Muscle layer of duodenum (tissue), 2 donors: ENCODE measurements around the gene EGLN3.
"Not testable (repeated sequence)": the region's sequence is repeated elsewhere in the genome, so short reads cannot be mapped to it uniquely, and the experiment has no call there.

ENCODE experiments used
- H3K27ac ChIP-seq: one replicate; pipeline ENCODE4 v1.7.0; 2013; ENCODE audit warnings: mild to moderate bottlenecking, low read length
- H3K27me3 ChIP-seq: one replicate; pipeline ENCODE4 v1.7.0; 2013; ENCODE audit warnings: low read depth, mild to moderate bottlenecking, control low read depth, low read length
- H3K36me3 ChIP-seq, 2 donors: one replicate each; pipeline ENCODE4 v1.7.0; 2013; ENCODE audit warnings: low read length in 2 of 2, control low read depth in 1 of 2, mild to moderate bottlenecking in 1 of 2; ENCODE audit not compliant: insufficient read depth in 2 of 2, control insufficient read depth in 1 of 2
- H3K4me1 ChIP-seq, 2 donors: one replicate each; pipeline ENCODE4 v1.7.0; 2013; ENCODE audit warnings: low read length in 2 of 2, mild to moderate bottlenecking in 2 of 2, control low read depth in 1 of 2, moderate library complexity in 1 of 2; ENCODE audit not compliant: insufficient read depth in 2 of 2, control insufficient read depth in 1 of 2
- H3K4me3 ChIP-seq, 2 donors: one replicate each; pipeline ENCODE4 v1.7.0; 2013; ENCODE audit warnings: low read length in 2 of 2, low read depth in 1 of 2, mild to moderate bottlenecking in 1 of 2
- H3K9me3 ChIP-seq, 2 donors: one replicate each; pipeline ENCODE4 v1.7.0; 2013; ENCODE audit warnings: low read length in 2 of 2, control low read depth in 1 of 2, mild to moderate bottlenecking in 1 of 2; ENCODE audit not compliant: control insufficient read depth in 1 of 2
- donor health status: healthy.

EGLN3 gene

GRCh38 chr14:33933386-33933933, 17.4 kb downstream of the EGLN3 start:
- Histone ChIP-seq H3K36me3 (no peaks in the 10 kb centered on the region), H3K4me1 (peaks cover 10 to 37% of the 10 kb centered on the region in 2 donors), H3K27me3 (no peaks in the 10 kb centered on the region), H3K4me3 (no peak overlapping the region), H3K9me3 (no peaks in the 10 kb centered on the region), H3K27ac (no peak overlapping the region)

DNA sequence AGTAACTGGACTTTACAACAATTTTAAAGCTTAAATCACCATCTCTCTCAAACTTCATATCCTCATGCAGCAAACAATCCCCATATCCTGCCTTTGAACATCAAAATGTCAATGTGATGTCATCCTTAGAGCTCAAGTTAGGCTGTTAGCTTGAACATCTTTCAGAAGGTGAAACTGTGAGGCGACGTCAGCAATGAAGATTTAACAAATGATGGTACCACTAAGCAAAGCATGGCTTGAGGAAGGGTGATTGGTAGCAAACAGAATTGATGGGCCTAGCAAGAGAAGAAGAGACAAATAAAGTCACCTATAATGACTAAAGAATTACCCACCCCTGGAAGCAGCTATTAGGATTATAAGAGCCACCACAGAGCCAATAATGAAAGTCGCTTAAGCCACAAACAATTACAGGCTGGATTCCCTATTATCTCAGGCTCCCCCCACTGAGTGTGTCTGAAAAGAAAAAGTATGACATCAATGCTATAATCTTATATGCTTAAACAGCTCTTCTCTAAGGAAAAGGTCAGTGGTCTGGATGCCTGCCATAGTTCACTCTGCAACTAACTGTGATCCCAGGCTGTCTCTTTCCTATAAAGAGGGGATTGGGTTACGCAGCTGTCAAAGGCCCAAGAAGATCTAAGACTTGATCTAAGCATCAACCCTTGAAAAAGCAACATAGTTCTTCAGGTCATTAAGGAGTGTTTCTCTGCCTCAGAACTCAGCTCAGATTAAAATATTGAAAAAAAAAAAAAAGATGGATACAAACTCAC, 18.1 kb downstream of the EGLN3 start:
- H3K9me3 ChIP-seq: no peaks in the 10 kb centered on the region
- H3K4me3 ChIP-seq: no peak overlapping the region
- H3K27ac ChIP-seq: peak overlapping the region; percentile 2
- no peaks in the 10 kb centered on the region for H3K27me3 ChIP-seq
- H3K36me3 ChIP-seq: no peaks in the 10 kb centered on the region
- peaks cover 5 to 31% of the 10 kb centered on the region in 2 donors for H3K4me1 ChIP-seq

DNA sequence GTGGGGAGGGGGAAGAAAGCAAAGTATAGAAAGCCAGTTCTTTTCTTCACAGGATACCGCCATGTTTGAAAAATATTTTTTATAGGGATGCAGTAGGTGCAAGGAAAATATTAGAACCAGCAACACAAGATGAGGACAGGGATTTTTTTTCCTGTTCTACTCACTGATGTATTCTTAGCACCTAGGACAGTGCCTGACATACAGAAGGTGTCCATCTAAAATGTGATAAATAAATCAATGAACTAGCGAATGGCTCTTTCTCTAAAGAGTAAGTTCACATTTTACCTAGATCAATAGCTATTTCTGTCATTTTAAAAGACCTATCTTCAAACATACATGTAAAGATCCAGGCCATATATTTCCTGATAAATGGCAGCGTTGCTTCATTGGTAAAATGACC, 18.8 kb downstream of the EGLN3 start:
- Histone ChIP-seq H3K4me3 (no peak overlapping the region), H3K36me3 (peaks cover 0 to 3% of the 10 kb centered on the region in 2 donors), H3K9me3 (no peaks in the 10 kb centered on the region), H3K4me1 (peaks cover 5 to 25% of the 10 kb centered on the region in 2 donors), H3K27me3 (no peaks in the 10 kb centered on the region), H3K27ac (no peak overlapping the region)

DNA sequence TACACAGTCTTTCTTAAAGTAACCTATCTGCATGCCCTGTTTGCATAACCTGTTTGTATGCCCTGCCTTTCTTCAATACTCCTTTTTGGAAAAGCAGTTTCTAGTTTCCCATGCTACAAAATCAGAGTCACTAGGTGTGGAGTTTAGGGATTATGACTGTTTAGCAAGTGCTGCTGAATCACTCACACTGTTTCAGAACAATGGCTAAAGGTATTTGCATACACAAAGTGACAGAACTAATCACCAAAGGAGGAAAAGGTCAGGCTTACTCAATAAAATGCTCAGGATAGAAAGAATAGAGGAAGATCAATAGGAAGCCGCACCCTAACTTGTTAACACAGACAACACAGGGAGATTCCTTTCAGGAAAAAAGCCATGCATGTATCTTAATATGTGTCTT, 19.4 kb downstream of the EGLN3 start:
- H3K4me3 ChIP-seq: no peak overlapping the region
- peaks cover 5 to 21% of the 10 kb centered on the region in 2 donors for H3K4me1 ChIP-seq
- no peak overlapping the region for H3K27ac ChIP-seq
- H3K9me3 ChIP-seq: no peaks in the 10 kb centered on the region
- no peaks in the 10 kb centered on the region for H3K27me3 ChIP-seq
- H3K36me3 ChIP-seq: peaks cover 0 to 3% of the 10 kb centered on the region in 2 donors

DNA sequence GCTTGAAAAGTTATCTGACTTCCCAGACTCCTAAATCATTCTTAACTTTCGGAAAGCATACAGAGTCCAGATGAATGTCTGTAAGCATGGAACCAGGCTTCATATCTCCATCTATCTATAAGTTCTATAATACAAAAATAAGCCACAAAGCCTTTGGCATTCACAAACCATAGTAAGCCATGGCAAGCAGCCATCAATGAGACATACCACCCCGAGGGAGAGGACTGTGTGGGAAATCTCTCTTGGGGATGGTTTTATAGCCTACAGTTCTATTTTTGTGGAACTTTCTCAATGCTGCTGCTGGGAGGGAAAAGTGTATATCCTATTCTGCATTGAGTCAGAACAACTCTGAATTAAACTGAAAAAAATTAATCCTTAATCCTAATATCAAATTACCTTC, 20.4 kb downstream of the EGLN3 start:
- Histone ChIP-seq H3K36me3 (peaks cover 0 to 3% of the 10 kb centered on the region in 2 donors), H3K4me1 (peaks cover 5 to 19% of the 10 kb centered on the region in 2 donors), H3K4me3 (no peak overlapping the region), H3K27me3 (no peaks in the 10 kb centered on the region), H3K27ac (no peak overlapping the region), H3K9me3 (no peaks in the 10 kb centered on the region)

- no peak overlapping the region for H3K27ac ChIP-seq
- H3K4me1 ChIP-seq: peaks cover 5 to 19% of the 10 kb centered on the region in 2 donors
- no peak overlapping the region for H3K4me3 ChIP-seq
- no peaks in the 10 kb centered on the region for H3K27me3 ChIP-seq
- peaks cover 0 to 3% of the 10 kb centered on the region in 2 donors for H3K36me3 ChIP-seq
- no peaks in the 10 kb centered on the region for H3K9me3 ChIP-seq
Measured at GRCh38 chr14:33929799-33930408, 21.0 kb downstream of the EGLN3 start.

- Histone ChIP-seq H3K4me1 (peaks cover 5 to 12% of the 10 kb centered on the region in 2 donors), H3K36me3 (peaks cover 0 to 3% of the 10 kb centered on the region in 2 donors), H3K4me3 (no peak overlapping the region), H3K27me3 (no peaks in the 10 kb centered on the region), H3K9me3 (no peaks in the 10 kb centered on the region), H3K27ac (no peak overlapping the region)
Measured at GRCh38 chr14:33928895-33929294, 22.0 kb downstream of the EGLN3 start.

- Histone ChIP-seq H3K27me3 (no peaks in the 10 kb centered on the region), H3K9me3 (no peaks in the 10 kb centered on the region), H3K4me1 (peaks cover 4 to 5% of the 10 kb centered on the region in 2 donors), H3K27ac (no peak overlapping the region), H3K4me3 (no peak overlapping the region), H3K36me3 (peaks cover 0 to 3% of the 10 kb centered on the region in 2 donors)
Measured at GRCh38 chr14:33927944-33928343, 22.9 kb downstream of the EGLN3 start.

- H3K4me3 ChIP-seq, H3K27ac ChIP-seq, H3K27me3 ChIP-seq, H3K9me3 ChIP-seq, H3K4me1 ChIP-seq, H3K36me3 ChIP-seq: not testable (repeated sequence)
Measured at GRCh38 chr14:33926967-33927366, 23.9 kb downstream of the EGLN3 start.

GRCh38 chr14:33925946-33926345, 24.9 kb downstream of the EGLN3 start:
- Histone ChIP-seq H3K4me1 (no peaks in the 10 kb centered on the region), H3K9me3 (no peaks in the 10 kb centered on the region), H3K36me3 (peaks cover 0 to 12% of the 10 kb centered on the region in 2 donors), H3K27ac (no peak overlapping the region), H3K4me3 (no peak overlapping the region), H3K27me3 (no peaks in the 10 kb centered on the region)

DNA sequence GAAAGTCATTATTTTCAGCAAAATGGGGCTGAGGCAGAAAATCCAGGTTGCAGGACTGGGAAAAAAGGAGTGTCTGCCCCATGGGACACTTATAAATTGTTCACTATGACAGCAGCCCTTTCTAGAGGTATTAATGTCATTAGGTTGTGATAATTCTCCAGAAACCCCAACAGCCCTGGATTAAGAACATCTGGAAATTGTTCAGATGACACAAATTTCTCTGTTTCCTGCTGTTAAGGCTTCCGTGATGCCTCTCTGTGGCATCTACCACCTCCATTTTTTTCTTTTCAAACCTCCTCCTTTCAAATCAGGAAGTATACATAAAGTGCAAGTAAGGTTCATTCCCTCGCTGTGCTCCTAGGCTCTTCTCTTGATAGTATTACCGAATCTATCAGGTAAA, 25.6 kb downstream of the EGLN3 start:
- H3K36me3 ChIP-seq: peaks cover 0 to 12% of the 10 kb centered on the region in 2 donors
- H3K27me3 ChIP-seq: no peaks in the 10 kb centered on the region
- H3K27ac ChIP-seq: no peak overlapping the region
- H3K9me3 ChIP-seq: no peaks in the 10 kb centered on the region
- no peaks in the 10 kb centered on the region for H3K4me1 ChIP-seq
- no peak overlapping the region for H3K4me3 ChIP-seq
